CMK (cell line): Measurements from ENCODE around the gene RSRC1.
"Not testable (repeated sequence)": the region's sequence is repeated elsewhere in the genome, so short reads cannot be mapped to it uniquely, and the experiment has no call there.

ENCODE experiments used
- DNase-seq: peaks from one replicate; pipeline ENCODE4 v3.0.0-alpha.2; 2010; ENCODE audit warnings: low read depth

The RSRC1 gene

GRCh38 chr3:158228942-158229341 lies 119.1 kb downstream of the RSRC1 start:
- not testable (repeated sequence) for DNase-seq

GRCh38 chr3:158233791-158234190 lies 123.9 kb downstream of the RSRC1 start:
- no peak for DNase-seq

- DNase-seq, result no peak
Observed at GRCh38 chr3:158244274-158244673, 134.4 kb downstream of the RSRC1 start.

- DNase-seq, result no peak
Observed at GRCh38 chr3:158247288-158247687, 137.4 kb downstream of the RSRC1 start.

- no peak for DNase-seq
Observed at GRCh38 chr3:158248261-158248660, 138.4 kb downstream of the RSRC1 start.

- no peak for DNase-seq
Observed at GRCh38 chr3:158249183-158249582, 139.3 kb downstream of the RSRC1 start.

DNA sequence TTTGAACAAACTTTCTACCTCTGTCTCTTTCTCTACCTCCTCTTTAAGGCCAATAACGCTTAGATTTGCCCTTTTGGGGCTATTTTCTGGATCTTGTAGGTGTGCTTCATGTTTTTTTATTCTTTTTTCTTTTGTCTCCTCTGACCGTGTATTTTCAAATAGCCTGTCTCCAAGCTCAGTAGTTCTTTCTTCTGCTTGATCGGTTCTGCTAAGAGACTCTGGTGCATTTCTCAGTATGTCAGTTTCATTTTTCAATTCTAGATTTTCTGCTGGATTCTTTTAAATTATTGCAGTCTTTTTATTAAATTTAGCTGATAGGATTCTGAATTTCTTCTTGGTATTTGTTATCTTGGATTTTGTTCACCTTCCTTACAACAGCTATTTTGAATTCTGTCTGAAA lies 148.7 kb downstream of the RSRC1 start:
- DNase-seq, result no peak

DNA sequence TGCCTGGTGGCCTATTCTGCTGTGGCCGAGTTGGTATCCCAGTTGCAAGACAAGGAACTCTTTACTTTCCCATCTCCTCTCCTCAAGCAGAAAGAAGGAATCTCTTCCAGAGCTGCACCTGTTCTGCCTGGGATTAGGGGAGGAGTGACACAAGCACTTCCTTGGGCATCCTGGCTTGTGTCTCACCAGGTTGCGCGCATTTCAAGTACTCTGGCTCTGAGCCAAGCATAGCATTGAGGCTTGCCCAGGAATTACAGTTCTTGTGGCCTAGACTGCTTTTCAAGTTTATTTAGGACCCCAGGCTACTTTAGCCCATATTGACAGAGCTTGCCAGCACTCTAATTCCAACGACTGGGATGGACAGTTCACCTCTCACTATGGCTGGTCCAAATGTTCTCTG lies 150.5 kb downstream of the RSRC1 start:
- no peak for DNase-seq

DNA sequence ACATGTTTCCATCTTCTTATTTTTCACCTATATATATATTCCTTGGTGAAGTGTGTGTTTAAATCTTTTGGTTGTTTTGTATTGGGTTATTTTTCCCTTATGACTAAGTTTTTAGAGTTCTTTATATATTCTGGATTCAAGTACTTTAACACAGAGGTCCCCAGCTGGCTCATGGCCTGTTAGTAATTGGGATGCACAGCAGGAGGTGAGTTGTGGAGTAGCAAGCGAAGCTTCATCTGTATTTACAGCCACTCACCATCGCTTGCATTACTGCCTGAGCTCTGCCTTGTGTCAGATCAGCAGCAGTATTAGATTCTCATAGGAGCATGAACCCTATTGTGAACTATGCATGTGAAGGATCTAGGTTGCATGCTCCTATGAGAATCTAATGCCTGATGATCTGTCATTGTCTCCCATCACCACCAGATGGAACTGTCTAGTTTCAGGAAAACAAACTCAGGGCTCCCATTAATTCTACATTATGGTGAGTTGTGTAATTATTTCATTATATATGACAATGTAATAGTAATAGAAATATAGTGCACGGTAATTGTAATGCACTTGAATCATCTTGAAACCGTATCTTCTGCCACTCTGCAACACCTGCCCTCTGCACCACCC lies 151.6 kb downstream of the RSRC1 start:
- no peak for DNase-seq

DNA sequence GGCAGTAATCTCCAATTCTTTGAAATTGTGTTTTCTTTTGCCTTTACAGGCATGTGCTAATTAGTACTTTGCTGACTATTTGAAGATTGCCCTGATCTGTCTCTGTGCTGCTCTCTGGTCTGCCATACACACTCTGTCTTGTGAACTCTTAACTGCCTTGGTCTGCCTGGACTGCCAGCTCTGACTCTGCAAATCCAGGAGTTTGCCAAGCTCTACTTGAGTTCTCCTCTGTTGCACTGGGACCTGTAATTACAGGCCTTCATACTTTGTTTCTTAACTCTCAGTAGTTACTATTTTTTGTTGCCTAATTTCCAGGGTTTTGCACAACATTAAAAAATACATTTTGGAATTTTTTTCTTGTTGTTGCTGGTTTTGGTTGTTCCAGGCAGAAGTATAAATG lies 155.0 kb downstream of the RSRC1 start:
- no peak for DNase-seq

DNA sequence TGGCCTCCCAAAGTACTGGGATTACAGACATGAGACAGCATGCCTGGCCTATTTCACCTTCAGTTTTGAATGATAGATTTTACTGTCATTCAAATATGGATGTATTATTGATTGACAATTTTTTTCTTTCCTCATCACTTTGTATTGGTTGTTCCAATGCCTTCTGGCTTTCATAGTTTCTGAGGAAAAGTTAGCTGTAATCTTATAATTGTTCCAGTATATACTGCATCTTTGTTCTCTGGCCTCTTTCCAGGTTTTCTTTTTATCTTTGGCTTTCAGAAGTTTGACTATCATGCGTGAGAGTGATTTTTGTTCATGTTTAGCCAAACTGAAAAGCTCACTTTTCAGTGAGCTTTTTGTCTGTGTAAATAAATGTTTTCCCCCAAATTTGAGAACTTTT lies 157.1 kb downstream of the RSRC1 start:
- DNase-seq, result no peak

- DNase-seq, result no peak
Observed at GRCh38 chr3:158269942-158270341, 160.1 kb downstream of the RSRC1 start.

DNA sequence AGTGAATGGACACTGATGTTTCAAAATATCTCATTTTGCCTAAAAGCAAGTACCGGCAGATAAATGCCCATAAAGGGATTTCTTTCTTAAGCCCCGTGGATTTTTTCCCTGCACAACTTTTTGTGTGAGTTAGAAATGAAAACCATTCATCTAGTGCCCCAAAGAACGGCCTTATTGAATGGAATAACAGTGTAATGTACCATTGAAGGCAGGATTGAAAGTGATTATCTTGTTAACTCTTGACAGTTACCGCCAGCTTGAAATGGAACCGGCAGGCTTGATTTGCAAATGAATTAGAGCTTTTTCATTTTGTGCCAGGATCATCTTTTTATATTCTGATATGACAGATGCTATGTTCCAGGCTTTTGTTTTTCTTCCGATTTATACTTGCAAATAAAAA lies 162.2 kb downstream of the RSRC1 start:
- no peak for DNase-seq

- no peak for DNase-seq
Observed at GRCh38 chr3:158273656-158274055, 163.8 kb downstream of the RSRC1 start.

GRCh38 chr3:158278187-158278586 lies 168.3 kb downstream of the RSRC1 start:
- DNase-seq, result no peak

DNA sequence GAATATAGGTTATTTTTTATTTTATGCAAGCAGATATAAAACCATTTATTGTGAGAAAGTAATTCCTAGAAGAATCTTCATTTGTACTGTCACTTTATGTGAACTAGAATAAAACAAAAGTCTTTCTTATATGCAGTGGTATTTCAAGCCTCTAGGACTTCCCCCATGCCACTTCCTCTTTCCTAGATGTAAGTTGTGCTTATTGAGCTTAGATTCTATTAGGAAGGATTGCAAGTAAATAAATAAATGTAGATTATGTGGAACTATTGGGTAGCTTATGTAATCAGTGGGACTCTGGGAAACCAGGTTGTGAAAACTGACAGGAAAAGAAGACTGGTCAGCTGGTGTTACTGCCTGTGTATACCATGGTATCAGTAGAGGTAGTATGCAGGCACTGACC lies 169.7 kb downstream of the RSRC1 start:
- DNase-seq, result no peak

DNA sequence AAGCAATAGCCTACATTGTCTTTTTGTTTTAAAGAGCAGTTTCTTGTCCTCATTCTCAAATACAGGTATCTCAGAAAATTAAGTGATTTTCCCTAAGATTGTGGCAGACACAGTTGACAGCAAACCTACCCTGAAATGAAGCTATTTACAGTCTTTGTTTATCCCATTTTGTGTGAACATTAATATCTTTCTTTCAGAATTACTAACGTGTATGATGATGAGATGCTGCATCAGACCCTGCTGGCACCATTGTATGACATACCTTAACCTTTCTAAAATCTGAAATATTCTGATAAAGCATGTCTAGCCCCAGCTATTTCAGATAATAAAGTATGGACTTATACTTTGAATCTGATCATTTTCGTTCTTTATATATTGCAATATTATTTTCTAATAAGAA lies 185.9 kb downstream of the RSRC1 start:
- DNase-seq, result no peak

- DNase-seq, result no peak
Observed at GRCh38 chr3:158297940-158298339, 188.1 kb downstream of the RSRC1 start.

DNA sequence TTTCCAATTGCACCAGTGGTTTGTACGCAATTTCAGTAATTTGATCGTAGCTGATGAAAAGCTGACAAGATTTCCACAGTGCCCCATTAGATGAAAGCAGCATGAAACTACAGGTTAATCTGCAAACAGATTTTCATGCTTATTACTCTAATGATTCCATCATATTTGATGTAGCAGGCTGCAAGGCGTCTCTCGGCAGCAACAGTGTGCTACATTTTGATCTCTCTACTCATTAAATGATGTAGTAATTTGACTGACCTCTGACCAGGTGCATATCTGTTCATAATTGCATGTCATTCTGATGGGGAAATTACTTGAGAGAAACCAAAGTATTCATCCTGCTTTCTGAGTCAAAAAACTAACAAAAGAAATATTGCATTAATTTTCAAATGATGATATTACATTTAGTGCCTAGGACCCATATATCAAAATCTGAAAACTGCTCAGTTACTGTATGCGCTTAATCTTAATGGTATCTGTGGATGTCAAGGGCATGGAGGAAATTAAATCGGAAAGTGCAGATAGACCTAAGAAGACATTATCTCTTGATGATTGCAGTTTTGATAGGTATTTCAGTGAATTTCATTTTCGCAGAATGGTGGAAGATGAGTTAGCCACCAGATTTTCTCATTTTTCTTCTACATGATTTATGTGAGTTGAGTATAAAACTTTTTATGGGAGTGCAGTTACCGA lies 198.5 kb downstream of the RSRC1 start:
- DNase-seq, result no peak

DNA sequence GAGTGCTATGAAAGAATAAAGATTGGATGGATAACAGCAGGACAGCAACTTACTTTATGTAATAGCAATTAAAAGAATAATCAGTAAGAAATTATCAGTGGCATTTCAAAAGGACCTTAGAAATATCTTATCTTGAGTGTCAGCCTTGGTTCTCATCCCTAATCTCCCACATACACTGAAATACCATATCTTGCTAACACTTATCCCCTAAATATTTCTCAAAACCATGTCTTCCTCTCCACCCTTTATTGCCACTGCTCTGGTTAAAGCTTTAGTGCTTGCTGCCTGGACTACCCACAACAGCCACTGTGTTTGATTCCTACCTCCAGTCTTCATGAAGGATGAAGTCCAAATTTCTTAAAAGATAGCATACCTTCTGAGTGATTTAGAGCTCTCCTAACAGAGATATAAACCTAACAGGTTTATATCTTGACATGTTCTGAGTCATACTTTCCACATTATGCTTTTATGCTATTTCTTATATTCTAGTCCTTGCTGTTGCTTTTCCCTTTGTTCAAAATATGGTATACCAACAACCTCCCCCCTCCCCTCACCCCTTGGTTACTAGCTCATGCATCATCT lies 202.8 kb downstream of the RSRC1 start:
- no peak for DNase-seq

GRCh38 chr3:158313338-158313927 lies 203.5 kb downstream of the RSRC1 start:
- no peak for DNase-seq

DNA sequence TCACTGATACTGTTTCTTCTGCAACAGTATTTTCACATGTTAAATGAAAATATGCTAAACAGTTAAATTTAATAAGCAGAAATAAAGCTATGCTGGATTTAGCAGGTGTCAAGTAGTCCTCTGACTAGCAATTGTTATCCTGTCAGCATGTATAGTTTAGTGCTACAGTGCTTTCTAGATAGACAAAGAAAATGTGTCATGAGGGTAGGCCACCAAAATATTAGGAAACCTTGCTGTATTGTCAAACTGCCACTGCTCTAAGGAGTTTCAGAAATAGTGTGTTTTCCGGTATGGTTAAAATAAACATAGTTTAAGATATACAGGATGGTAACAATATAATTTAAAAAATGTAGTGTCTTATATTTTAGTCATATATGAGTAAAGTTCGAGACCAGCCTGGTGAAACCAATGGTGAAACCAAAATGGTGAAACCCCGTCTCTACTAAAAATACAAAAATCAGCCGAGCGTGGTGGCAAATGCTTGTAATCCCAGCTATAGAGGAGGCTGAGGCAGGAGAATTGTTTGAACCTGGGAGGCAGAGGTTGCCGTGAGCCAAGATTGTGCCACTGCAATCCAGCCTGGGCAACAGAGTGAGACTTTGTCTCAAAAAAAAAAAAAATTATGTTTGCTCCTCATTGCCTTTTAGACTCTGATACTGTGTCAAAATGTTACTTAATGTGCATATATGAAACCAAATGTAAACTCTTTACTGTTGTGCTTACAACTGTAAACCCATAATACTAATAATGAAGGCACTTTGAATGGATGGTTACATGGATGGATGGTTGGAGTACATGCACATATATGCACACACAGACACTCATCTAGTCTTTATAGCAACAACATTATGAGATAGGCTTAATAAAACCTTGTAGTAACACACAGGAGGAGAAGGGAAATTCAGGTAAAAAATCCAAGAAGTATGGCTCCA lies 204.8 kb downstream of the RSRC1 start:
- no peak for DNase-seq
